Measurements from ENCODE around the gene ARHGEF7.

Gene ARHGEF7

DNA sequence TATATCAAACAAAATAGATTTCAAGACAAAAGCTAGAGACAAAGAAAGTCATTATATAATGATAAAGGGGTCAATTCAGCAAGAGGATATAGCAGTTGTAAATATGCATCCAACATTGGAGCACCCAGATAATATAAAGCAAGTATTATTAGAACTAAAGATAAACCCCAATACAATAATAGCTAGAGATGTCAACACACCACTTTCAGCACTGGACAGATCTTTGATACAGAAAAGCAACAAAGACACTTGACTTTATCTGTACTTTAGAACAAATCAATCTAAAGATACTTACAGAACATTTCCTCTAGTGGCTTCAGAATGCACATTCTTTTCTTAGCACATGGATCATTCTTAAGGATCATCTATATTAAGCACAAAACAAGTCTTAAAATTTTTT, 146.2 kb downstream of the ARHGEF7 start:
- TF ChIP-seq EZH2phosphoT487 (IDR thresholded peaks at IDR 0.05; ENCODE audit: low read depth) (no peak), CTCF (IDR thresholded peaks at IDR 0.05; ENCODE audit: low read depth, low read length) (no peak)
- Histone ChIP-seq H3K9ac (ENCODE audit: low read length) (no peak overlapping the region), H3K4me1 (ENCODE audit: low read length) (no peaks in the 10 kb centered on the region), H3K27me3 (ENCODE audit: low read depth, low read length) (no peaks in the 10 kb centered on the region), H2AFZ (ENCODE audit: low read depth, low read length) (no peak overlapping the region), H3K4me3 (ENCODE audit: low read length) (no peak overlapping the region), H3K4me2 (ENCODE audit: low read length) (no peak overlapping the region), H3K79me2 (ENCODE audit: low read length) (no peaks in the 10 kb centered on the region), H3K9me3 (ENCODE audit: insufficient read depth, low read length) (peaks cover 4% of the 10 kb centered on the region; the same call in 1 of the 2 replicates), H3K27ac (ENCODE audit: low read length) (no peak overlapping the region), H4K20me1 (ENCODE audit: insufficient read depth, low read length) (peaks cover 15% of the 10 kb centered on the region; the same call in 1 of the 2 replicates), H3K36me3 (replicated peaks; ENCODE audit: low read depth, low read length) (peaks cover 37% of the 10 kb centered on the region)

- Histone ChIP-seq H3K9me3 (ENCODE audit: insufficient read depth, low read length) (peaks cover 4% of the 10 kb centered on the region; the same call in 1 of the 2 replicates), H3K4me1 (ENCODE audit: low read length) (no peaks in the 10 kb centered on the region), H3K4me2 (ENCODE audit: low read length) (no peak overlapping the region), H3K79me2 (ENCODE audit: low read length) (no peaks in the 10 kb centered on the region), H3K9ac (ENCODE audit: low read length) (no peak overlapping the region), H2AFZ (ENCODE audit: low read depth, low read length) (no peak overlapping the region), H4K20me1 (ENCODE audit: insufficient read depth, low read length) (peaks cover 21% of the 10 kb centered on the region; the same call in 1 of the 2 replicates), H3K4me3 (ENCODE audit: low read length) (no peak overlapping the region), H3K27ac (ENCODE audit: low read length) (no peak overlapping the region), H3K27me3 (ENCODE audit: low read depth, low read length) (no peaks in the 10 kb centered on the region), H3K36me3 (replicated peaks; ENCODE audit: low read depth, low read length) (peaks cover 30% of the 10 kb centered on the region)
- no peak for TF ChIP-seq CTCF (IDR thresholded peaks at IDR 0.05; ENCODE audit: low read depth, low read length)
- TF ChIP-seq EZH2phosphoT487 (IDR thresholded peaks at IDR 0.05; ENCODE audit: low read depth), result no peak
These were observed 147.2 kb downstream of the ARHGEF7 start for GRCh38 chr13:111262281-111262680.

- Histone ChIP-seq H3K36me3 (replicated peaks; ENCODE audit: low read depth, low read length) (peaks cover 30% of the 10 kb centered on the region), H3K4me3 (ENCODE audit: low read length) (no peak overlapping the region), H3K79me2 (ENCODE audit: low read length) (no peaks in the 10 kb centered on the region), H3K9ac (ENCODE audit: low read length) (no peak overlapping the region), H2AFZ (ENCODE audit: low read depth, low read length) (no peak overlapping the region), H4K20me1 (ENCODE audit: insufficient read depth, low read length) (peaks cover 21% of the 10 kb centered on the region; the same call in 1 of the 2 replicates), H3K9me3 (ENCODE audit: insufficient read depth, low read length) (peaks cover 4% of the 10 kb centered on the region; the same call in 1 of the 2 replicates), H3K27me3 (ENCODE audit: low read depth, low read length) (no peaks in the 10 kb centered on the region), H3K4me2 (ENCODE audit: low read length) (no peak overlapping the region), H3K27ac (ENCODE audit: low read length) (no peak overlapping the region), H3K4me1 (ENCODE audit: low read length) (no peaks in the 10 kb centered on the region)
- TF ChIP-seq EZH2phosphoT487 (IDR thresholded peaks at IDR 0.05; ENCODE audit: low read depth) (no peak), CTCF (IDR thresholded peaks at IDR 0.05; ENCODE audit: low read depth, low read length) (no peak)
These were observed 147.6 kb downstream of the ARHGEF7 start for GRCh38 chr13:111262715-111263114.

DNA sequence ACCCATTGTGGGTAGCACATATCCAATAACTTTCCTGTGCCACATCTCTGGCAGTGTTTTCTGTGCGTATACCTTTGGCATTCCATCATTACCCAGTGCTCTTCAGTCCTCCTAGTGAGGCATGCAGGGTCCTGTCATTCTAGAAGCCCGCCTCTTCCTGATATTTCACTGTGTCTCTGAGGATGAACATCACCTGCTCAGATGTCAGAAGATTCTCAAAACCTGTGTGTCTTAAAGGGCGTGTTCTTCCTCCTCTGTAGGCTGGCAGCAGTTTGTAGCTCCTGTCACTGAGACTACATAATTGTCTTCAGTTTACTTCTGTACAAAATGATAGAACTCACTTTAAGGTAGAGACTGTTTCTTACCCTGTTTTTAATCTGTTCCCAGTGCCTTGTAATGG, 148.5 kb downstream of the ARHGEF7 start:
- peaks cover 21% of the 10 kb centered on the region; the same call in 1 of the 2 replicates for H4K20me1 ChIP-seq (ENCODE audit: insufficient read depth, low read length)
- H3K9ac ChIP-seq (ENCODE audit: low read length), result no peak overlapping the region
- no peaks in the 10 kb centered on the region for H3K4me1 ChIP-seq (ENCODE audit: low read length)
- peaks cover 4% of the 10 kb centered on the region; the same call in 1 of the 2 replicates for H3K9me3 ChIP-seq (ENCODE audit: insufficient read depth, low read length)
- H3K27ac ChIP-seq (ENCODE audit: low read length), result no peak overlapping the region
- H3K27me3 ChIP-seq (ENCODE audit: low read depth, low read length), result no peaks in the 10 kb centered on the region
- H3K4me3 ChIP-seq (ENCODE audit: low read length), result no peak overlapping the region
- no peaks in the 10 kb centered on the region for H3K79me2 ChIP-seq (ENCODE audit: low read length)
- no peak overlapping the region for H2AFZ ChIP-seq (ENCODE audit: low read depth, low read length)
- TF ChIP-seq CTCF (IDR thresholded peaks at IDR 0.05; ENCODE audit: low read depth, low read length) (no peak), EZH2phosphoT487 (IDR thresholded peaks at IDR 0.05; ENCODE audit: low read depth) (no peak)
- peaks cover 24% of the 10 kb centered on the region for H3K36me3 ChIP-seq (replicated peaks; ENCODE audit: low read depth, low read length)
- H3K4me2 ChIP-seq (ENCODE audit: low read length), result no peak overlapping the region

Data from OCI-LY3 (cell line).